Activated CD4-positive, CD25-positive, alpha-beta regulatory T cell treated with anti-CD3 and anti-CD28 coated beads, Interleukin-2, amount 50 U/mL, for 16 hours (primary cell): ENCODE data around the gene CELSR1.
"Not testable (repeated sequence)": the region's sequence is repeated elsewhere in the genome, so short reads cannot be mapped to it uniquely, and the experiment has no call there.

Source experiments
- DNase-seq: peaks from one replicate; pipeline ENCODE4 v3.0.0-alpha.2; 2020; ENCODE audit warnings: low read depth, low spot score

The CELSR1 gene

DNA sequence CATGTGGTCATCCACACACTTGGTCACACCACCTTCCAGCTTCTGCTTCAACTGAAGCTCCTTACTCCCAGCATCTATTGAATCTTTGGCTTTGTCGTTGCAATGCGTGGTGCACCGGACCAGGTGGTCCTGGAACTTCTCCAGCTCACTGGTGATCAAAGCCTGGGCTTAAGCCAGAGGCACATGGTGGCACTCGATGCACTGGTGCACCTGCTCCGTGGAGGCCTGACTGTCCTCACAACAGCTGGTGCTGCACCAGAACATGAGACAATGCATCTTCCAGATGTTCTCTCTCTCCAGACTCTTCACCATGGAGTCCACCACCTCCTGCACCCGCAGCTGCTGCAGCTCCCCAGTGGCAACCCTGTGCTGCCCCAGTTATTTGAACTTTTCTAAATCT lies 56.0 kb downstream of the CELSR1 start:
- DNase-seq: no peak

GRCh38 chr22:46480396-46480795 lies 57.0 kb downstream of the CELSR1 start:
- DNase-seq: no peak

GRCh38 chr22:46479046-46479445 lies 58.4 kb downstream of the CELSR1 start:
- DNase-seq: no peak

DNA sequence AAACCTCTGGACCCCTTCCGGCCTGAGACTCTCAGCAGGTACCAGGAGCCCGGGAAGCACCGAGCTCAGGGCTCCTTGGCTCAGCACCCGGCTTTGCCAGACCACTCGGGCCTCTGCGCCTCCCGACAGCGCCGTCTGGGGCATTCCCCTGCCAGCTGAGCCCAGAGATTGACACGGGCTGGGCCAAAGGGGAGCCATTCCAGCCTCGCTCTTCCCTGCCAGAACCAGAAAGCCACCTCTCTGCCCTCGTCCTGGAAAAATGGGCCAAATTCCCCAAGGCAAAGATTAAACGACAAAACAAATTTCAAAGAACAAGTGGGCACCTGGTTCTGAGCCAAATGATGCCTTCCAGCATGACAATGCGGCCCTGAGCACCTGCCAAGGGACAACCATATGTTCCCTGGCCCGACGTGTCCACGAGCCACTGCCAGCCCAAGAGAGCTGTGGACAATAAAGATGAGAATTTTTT lies 59.3 kb downstream of the CELSR1 start:
- DNase-seq: no peak

DNA sequence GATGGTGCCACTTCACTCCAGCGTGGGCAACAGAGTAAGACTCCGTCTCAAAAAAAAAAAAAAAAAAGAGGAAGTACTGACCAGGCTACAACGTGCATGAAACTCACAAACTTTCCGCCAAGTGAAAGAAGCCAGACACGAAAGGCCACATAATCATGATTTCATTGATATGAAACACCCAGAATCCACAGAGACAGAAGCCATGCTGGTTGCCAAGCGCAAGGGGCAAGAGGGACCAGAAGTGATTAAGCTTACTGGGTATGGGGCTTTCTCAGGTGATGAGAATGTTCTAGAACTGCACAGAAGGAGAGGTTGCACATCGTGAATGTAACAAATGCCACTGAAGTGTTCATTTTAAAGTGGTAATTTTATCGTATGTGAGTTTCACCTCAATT lies 60.9 kb downstream of the CELSR1 start:
- DNase-seq: no peak

GRCh38 chr22:46473896-46474557 lies 63.4 kb downstream of the CELSR1 start:
- DNase-seq: no peak

DNA sequence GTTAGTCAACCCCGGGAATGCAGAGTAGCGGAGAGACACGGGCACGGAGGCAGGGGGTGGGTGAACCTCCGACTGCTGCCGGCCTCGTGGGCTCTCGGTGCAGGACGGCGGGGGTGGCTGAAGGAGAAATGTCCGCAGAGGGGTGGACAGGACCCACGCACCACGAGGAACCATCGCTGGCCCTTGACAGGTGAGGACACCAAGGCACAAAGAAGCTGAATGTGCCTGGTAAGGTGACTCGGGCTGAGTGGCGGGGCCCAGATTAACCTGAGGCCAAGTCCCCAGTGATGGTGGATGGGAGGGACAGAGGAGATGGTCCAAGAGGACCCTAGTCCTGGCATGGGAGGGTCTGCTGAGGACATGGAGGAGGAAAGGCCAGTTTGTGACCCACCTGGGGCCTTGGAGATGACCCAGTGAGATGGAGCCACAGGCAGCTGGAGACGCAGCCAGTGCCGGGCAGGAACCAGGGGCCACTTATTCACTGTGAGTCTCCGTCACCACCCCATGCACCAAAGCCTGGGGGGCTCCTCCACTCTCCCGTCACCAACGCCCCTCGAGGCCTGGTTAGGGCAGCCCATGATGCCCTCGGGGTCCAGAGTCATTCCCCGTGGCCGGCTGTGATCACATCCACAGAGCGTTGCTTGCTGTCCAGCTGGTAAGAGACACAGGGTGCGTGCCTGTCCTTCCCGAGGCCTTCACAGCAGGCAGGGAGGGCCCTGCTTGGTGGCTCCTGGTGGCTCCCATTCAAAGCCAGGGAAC lies 64.2 kb downstream of the CELSR1 start:
- no peak for DNase-seq

GRCh38 chr22:46472722-46473016 lies 64.8 kb downstream of the CELSR1 start:
- no peak for DNase-seq

GRCh38 chr22:46471901-46472721 lies 65.3 kb downstream of the CELSR1 start:
- no peak for DNase-seq

DNA sequence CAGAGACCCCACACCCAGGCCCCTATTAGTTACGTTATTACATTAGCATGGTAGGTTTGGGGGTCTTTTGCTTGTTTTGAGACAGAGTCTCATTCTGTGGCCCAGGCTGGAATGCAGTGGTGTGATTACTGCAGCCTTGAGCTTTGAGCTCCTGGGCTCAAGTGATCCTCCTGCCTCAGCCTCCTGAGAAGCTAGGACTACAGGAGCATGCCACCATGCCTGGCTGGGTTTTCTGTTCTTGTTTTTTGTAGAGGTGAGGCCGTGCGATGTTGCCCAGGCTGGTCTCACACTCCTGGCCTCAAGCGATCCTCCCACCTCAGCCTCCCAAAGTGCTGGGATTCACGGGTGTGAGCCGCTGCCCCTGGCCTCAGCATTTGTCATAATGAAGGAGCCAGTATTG lies 66.1 kb downstream of the CELSR1 start:
- DNase-seq: not testable (repeated sequence)

- no peak for DNase-seq
Measured at GRCh38 chr22:46469711-46470110, 67.7 kb downstream of the CELSR1 start.

GRCh38 chr22:46467006-46467405 lies 70.4 kb downstream of the CELSR1 start:
- no peak for DNase-seq

- no peak for DNase-seq
Measured at GRCh38 chr22:46466255-46466676, 71.2 kb downstream of the CELSR1 start.

DNA sequence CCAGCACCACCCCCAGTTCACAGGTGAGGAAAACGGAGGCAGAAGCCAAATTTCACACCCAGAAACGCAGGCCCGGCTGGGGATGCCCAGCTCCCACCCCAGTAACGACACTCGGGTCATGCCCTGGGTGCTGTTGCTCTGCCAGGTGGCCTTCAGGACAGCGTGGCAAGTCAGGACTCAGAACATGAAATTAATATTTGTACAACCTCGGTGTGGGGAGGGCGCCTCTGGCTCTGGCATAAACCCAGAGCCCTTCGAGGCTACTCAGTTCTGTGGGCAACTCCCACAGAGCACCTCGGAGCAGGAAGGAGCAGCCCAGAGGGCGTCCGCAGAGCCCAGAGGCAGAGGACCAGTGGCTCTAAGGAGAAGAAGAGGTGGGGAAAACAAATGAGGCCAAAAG lies 71.6 kb downstream of the CELSR1 start:
- DNase-seq: no peak

DNA sequence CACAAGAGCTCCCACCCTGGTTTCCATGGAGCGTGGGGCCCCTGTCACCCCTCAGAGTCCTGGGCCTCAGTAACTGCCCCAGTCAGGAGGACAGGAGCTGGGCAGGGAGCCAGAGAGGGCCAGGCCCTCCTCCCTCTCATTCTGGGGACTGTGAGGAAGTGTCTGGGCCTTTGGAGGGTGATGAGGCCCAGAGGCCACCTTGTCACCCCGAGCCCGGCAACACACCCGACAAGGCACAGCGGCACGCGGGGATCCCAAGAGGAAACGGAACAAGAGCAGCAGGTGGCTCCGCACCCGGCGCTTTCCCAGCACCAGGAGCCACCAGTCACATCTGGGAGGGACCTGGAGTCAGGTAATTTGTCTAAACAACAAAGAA lies 72.1 kb downstream of the CELSR1 start:
- DNase-seq: no peak

DNA sequence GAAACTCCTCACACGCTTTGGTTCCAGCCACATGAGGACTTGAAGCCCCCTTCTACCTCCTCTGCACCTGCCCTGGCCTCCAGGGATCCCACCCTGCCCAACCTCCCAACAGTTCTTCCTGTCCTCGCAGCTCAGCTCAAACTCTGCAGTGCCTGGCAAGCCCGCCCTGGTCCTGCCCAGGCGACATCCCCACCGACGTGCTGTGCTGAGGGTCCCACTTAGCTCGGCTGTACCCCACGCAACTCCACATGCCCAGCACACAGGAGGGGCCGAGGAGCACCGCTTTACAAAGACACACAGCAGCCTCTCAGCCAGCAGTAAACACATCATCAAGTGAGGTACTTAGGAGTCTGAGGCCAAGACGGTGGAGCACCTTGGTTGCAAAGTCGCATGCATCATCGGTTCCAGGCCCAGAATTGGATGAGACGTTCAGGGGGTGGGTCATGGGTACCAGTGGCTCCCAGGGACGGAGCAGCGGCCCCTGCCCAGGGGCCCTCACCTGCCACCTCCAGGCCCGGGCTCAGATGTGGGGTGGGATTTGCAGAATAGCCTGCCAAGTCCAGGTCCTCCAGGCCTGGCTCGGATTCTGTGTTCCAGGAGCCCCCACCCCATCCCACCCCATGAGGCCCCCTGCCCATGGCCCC lies 72.6 kb downstream of the CELSR1 start:
- no peak for DNase-seq

GRCh38 chr22:46464296-46464695 lies 73.1 kb downstream of the CELSR1 start:
- no peak for DNase-seq

GRCh38 chr22:46463435-46464227 lies 73.8 kb downstream of the CELSR1 start:
- DNase-seq: no peak

DNA sequence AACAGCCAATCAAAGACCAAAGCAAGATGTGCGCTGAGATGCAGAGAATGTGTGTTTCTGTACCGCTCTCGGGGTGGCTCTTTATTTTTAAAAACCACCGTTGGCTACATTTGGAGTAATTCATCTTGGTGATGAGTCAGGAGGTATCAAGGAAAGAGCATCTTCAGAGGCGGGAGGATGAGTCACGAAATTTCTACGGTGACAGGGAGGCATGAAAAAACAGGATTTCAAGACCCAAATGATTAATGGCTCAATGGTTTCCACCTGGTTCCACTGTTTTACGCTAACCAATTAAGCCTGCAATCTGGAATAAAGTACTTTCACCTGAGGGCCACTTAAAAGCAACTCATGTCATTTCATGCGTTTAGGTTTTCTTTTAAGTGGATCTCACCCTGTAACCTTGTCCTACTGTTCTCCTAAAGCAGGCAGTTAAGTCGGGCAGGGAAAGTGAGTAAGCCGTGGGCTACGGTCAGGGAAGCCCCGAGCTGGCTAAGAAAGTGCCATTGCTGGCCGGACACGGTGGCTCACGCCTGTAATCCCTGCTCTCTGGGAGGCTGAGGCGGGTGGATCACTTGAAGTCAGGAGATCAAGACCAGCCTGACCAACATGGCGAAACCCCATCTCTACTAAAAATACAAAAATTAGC lies 74.6 kb downstream of the CELSR1 start:
- DNase-seq: no peak

GRCh38 chr22:46461566-46462180 lies 75.7 kb downstream of the CELSR1 start:
- DNase-seq: no peak
